Measurements from ENCODE around the gene DUSP14. TPM values are rescaled to one million over a fixed set of nuclear protein-coding genes. Genes with fewer than 3 reads are reported as not detected.

The DUSP14 gene
- total and polyA plus RNA-seq, 9 of the 15 experiments (the other 6 are each of a cell fraction or from before 2014, with no cell fraction given): 20.2 to 74.0 (median 31.8) TPM

DNA sequence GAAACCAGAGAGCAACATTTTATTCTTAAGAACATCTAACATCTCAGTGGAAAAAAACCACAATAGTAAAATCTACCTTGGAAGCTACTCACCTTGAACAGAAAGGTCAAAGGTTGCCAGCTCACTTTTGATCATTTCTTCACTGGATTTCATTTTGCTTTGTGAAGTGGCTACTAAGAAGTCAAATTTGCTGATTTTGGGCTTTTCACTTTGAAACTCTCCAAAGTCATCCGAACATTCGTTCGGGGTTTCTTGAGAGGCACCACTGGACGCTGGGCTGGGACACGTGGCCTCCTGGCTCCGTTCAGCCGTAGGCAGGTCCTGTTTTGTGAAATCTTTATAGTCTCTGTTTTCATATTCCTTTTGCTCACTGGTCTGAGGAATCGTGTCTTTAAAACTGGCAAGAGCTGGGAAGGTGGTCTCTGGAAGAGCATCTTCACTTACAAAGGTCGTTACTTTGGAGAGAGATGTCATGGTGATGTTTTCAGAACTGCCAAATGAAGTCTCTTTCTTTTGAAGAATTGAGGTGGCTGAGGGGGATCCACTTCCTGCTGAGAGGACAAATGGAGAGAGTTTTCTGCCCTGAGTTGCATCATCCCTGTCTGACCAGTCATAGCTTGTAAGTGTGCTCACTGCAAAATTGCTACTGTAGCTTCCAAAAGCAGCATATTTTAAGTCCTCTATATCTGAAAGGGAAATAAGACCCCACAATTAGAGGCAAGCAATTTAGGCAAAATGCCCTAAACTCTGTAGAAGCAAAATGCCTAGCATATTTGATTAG lies 52.4 kb downstream of the DUSP14 start (continued):
- TF ChIP-seq JUND (IDR thresholded peaks at IDR 0.05; ENCODE audit: borderline replicate concordance, low read depth, low read length): peak; percentile 42; the same call in 1 of the 2 replicates
- no peak for TF ChIP-seq JUND (tag; IDR thresholded peaks at IDR 0.05; ENCODE audit: borderline replicate concordance, low read depth, low read length)
- TF ChIP-seq, protein P1, sequence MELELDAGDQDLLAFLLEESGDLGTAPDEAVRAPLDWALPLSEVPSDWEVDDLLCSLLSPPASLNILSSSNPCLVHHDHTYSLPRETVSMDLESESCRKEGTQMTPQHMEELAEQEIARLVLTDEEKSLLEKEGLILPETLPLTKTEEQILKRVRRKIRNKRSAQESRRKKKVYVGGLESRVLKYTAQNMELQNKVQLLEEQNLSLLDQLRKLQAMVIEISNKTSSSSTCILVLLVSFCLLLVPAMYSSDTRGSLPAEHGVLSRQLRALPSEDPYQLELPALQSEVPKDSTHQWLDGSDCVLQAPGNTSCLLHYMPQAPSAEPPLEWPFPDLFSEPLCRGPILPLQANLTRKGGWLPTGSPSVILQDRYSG (tag; conservative IDR thresholded peaks at IDR 0.05; ENCODE audit: low read depth): no peak
- TF ChIP-seq SMAD4 (CRISPR knock-in tag; conservative IDR thresholded peaks at IDR 0.05): 0 out of 2 replicates have a peak, but pooled peaks have one; percentile 49
- TF ChIP-seq C11orf30 (IDR thresholded peaks at IDR 0.05; ENCODE audit: low read depth): peak; percentile 31; the same call in 1 of the 2 replicates
- no peak for TF ChIP-seq ZNF24 (IDR thresholded peaks at IDR 0.05)
- TF ChIP-seq CEBPG (CRISPR knock-in tag; IDR thresholded peaks at IDR 0.05): 0 out of 2 replicates have a peak, but pooled peaks have one; percentile 9
- peak; percentile 60 to 92; a peak in 3 of 4 replicates for TF ChIP-seq CEBPG (tag; conservative IDR thresholded peaks at IDR 0.05 in 1 of 2, IDR thresholded peaks at IDR 0.05 in 1 of 2)
- TF ChIP-seq JUN (IDR thresholded peaks at IDR 0.05; ENCODE audit: borderline replicate concordance, low read depth, low read length): no peak
- no peak for TF ChIP-seq JUN (CRISPR knock-in tag; IDR thresholded peaks at IDR 0.05; ENCODE audit: borderline replicate concordance)
- no peak for TF ChIP-seq KLF10 (CRISPR knock-in tag; IDR thresholded peaks at IDR 0.05)
- TF ChIP-seq EP300 (IDR thresholded peaks at IDR 0.05; ENCODE audit: low read length): no peak
- TF ChIP-seq, protein P2, sequence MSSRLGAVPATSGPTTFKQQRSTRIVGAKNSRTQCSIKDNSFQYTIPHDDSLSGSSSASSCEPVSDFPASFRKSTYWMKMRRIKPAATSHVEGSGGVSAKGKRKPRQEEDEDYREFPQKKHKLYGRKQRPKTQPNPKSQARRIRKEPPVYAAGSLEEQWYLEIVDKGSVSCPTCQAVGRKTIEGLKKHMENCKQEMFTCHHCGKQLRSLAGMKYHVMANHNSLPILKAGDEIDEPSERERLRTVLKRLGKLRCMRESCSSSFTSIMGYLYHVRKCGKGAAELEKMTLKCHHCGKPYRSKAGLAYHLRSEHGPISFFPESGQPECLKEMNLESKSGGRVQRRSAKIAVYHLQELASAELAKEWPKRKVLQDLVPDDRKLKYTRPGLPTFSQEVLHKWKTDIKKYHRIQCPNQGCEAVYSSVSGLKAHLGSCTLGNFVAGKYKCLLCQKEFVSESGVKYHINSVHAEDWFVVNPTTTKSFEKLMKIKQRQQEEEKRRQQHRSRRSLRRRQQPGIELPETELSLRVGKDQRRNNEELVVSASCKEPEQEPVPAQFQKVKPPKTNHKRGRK (tag; IDR thresholded peaks at IDR 0.05): no peak
- TF ChIP-seq RBM17 (IDR thresholded peaks at IDR 0.05; ENCODE audit: borderline replicate concordance, low read depth, low read length): no peak
- TF ChIP-seq, protein P3, sequence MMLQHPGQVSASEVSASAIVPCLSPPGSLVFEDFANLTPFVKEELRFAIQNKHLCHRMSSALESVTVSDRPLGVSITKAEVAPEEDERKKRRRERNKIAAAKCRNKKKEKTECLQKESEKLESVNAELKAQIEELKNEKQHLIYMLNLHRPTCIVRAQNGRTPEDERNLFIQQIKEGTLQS (IDR thresholded peaks at IDR 0.05): peak; percentile 83
- TF ChIP-seq, protein P3 (CRISPR knock-in tag; conservative IDR thresholded peaks at IDR 0.05): no peak
